Activated CD8-positive, alpha-beta memory T cell treated with anti-CD3 and anti-CD28 coated beads for 48 hours (primary cell): ENCODE data around the gene CACNB4.

Source experiments
- DNase-seq, 3 experiments: peaks; one replicate each; pipeline ENCODE4 v3.0.0-alpha.2; 2020; ENCODE audit warnings: low read depth in 2 of 3, low spot score in 2 of 3

CACNB4 gene

GRCh38 chr2:151977631-151978030 is 121.2 kb downstream of the CACNB4 start:
- DNase-seq, result no peak

- DNase-seq, result peak in 1 of 3 experiments; percentile 3
These were observed 121.9 kb downstream of the CACNB4 start for GRCh38 chr2:151976945-151977353.

GRCh38 chr2:151975460-151976414 is 123.1 kb downstream of the CACNB4 start:
- no peak for DNase-seq

- no peak for DNase-seq
These were observed 123.9 kb downstream of the CACNB4 start for GRCh38 chr2:151974988-151975387.

DNA sequence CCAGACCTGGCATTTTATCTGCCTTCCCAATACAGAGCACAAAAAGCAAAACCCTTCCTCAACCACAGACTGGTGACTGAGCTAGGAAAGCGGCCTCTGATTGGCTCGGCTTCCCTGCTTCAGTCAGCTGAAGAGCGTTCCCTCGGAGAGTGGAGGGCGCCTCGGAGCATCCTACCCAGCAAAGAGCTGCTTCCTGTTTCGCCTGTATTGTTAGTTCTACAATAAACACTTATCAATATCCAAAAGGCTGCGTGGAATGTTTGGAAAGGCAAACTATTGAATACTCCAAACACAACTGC is 125.0 kb downstream of the CACNB4 start:
- DNase-seq, result no peak

DNA sequence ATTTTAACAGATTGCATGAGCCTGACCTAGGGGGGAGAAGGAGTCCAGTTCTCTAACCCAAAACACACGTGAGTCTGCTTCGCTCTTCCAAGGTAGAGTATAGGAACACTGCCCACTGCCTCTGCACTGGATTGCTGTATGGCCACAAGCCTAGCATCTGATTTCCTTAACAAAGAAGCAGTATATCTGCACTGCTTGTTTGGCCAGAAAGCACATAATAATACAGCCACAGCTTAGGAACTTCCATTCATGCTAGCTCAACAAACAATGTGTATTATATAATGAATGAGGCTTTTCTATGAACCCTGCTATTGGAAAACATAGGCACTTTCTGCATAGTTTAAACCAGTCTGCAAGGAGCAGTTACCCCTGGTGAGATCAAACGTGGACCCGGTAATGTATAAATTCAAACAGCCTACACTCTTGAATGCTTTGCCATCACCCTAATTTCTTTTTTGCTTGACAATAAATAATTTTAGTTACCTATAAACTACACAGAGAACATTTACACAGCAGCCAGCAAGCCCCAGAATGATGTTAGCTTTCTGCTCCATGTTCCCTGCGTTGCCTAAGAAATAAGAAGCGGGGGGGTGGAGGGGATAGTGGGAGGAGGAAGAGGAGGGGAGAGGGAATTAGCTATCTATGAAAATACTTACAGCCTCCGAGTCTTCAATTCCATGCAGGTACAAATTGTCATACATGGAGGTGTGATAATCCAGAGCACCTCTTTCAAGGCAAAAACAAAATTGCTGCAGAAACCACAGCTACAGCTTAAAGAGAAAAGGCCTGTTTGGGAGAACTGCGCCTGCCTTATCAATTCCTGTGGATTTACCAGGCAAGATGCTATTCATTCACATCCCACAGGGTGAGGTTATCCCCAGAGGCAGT is 125.6 kb downstream of the CACNB4 start:
- no peak for DNase-seq

GRCh38 chr2:151972241-151973012 is 126.4 kb downstream of the CACNB4 start:
- no peak for DNase-seq

GRCh38 chr2:151971301-151972051 is 127.4 kb downstream of the CACNB4 start:
- no peak for DNase-seq

GRCh38 chr2:151968770-151969470 is 129.9 kb downstream of the CACNB4 start:
- DNase-seq, result no peak

GRCh38 chr2:151967829-151968722 is 130.8 kb downstream of the CACNB4 start:
- DNase-seq, result no peak

- no peak for DNase-seq
These were observed 133.0 kb downstream of the CACNB4 start for GRCh38 chr2:151965884-151966283.

GRCh38 chr2:151961558-151961957 is 137.3 kb downstream of the CACNB4 start:
- no peak for DNase-seq

GRCh38 chr2:151959238-151959637 is 139.6 kb downstream of the CACNB4 start:
- DNase-seq, result no peak

- no peak for DNase-seq
These were observed 145.4 kb downstream of the CACNB4 start for GRCh38 chr2:151953467-151953866.

- DNase-seq, result no peak
These were observed 146.0 kb downstream of the CACNB4 start for GRCh38 chr2:151952691-151953456.

DNA sequence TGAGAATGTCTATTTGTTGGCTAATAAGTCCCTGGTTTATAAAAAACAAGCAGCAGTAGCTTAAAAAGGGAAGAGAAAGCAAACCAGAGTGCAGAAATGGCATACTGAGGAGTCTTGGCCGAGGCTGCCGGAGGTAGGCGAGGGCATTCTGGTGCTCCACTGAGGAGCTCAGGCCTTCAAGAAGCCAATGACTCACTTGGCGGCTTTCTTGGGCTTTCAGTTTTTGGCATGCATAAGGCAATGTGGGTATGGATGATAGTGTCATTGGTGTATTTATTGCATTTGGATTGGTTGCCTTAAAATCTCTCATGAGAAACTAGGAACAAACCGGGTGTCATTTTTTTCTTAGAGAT is 151.1 kb downstream of the CACNB4 start:
- no peak for DNase-seq

- DNase-seq, result peak in 1 of 3 experiments; percentile 1
These were observed 151.7 kb downstream of the CACNB4 start for GRCh38 chr2:151946899-151947812.
